Peyer's patch (tissue), 4 donors: Measurements from ENCODE around the gene PDE4B. TPM values are rescaled to one million over a fixed set of nuclear protein-coding genes. Genes with fewer than 3 reads are reported as not detected.

Source experiments
- DNase-seq, 3 donors: peaks; one replicate each; pipeline ENCODE4 v3.0.0-alpha.2; 2017 to 2019
- H3K27ac ChIP-seq, 4 donors: fragments of 200-600 bp; sonication (generic); one replicate each; pipeline ENCODE4 v1.5.1; 2016 to 2019
- H3K27me3 ChIP-seq, 2 donors: fragments of 200-600 bp; sonication (generic); one replicate each; pipeline ENCODE4 v1.5.1; 2019
- H3K36me3 ChIP-seq, 3 donors: fragments of 200-600 bp; sonication (generic); one replicate each; pipeline ENCODE4 v1.5.1; 2016 to 2019
- H3K4me1 ChIP-seq, 4 donors: fragments of 200-600 bp; sonication (generic); one replicate each; pipeline ENCODE4 v1.5.1; 2016 to 2019
- H3K4me3 ChIP-seq, 4 donors: fragments of 200-600 bp; sonication (generic); 1 replicate in 3 of 4; 2 replicates in 1 of 4; pipeline ENCODE4 v1.5.1; 2016 to 2019; ENCODE audit warnings: mild to moderate bottlenecking in 1 of 4
- H3K9me3 ChIP-seq, 4 donors: fragments of 200-600 bp; sonication (generic); one replicate each; pipeline ENCODE4 v1.5.1; 2016 to 2019; ENCODE audit warnings: mild to moderate bottlenecking in 1 of 4
- CTCF ChIP-seq, 6 experiments: fragments of 450-650 bp in 4 of 6; fragments of 200-600 bp in 2 of 6; sonication (generic) in 1 of 6; IDR thresholded peaks; one replicate each; pipeline ENCODE4 v1.5.1; 2017 to 2019; ENCODE audit warnings: antibody characterized with exemption in 6 of 6, mild to moderate bottlenecking in 3 of 6, moderate library complexity in 1 of 6
- POLR2A ChIP-seq, 2 donors: fragments of 450-650 bp; IDR thresholded peaks; one replicate each; pipeline ENCODE4 v1.5.1; 2017; ENCODE audit warnings: antibody characterized with exemption in 2 of 2, mild to moderate bottlenecking in 2 of 2, moderate library complexity in 2 of 2
- total RNA-seq, 4 donors: library from RNA; depleted of rRNA; stranded (reverse); fragments of >200 nt; gene quantifications; one replicate each; pipeline ENCODE4 v1.1.0, GENCODE V29; 2016

PDE4B gene
- total RNA-seq, 4 donors from 2014 or later = 2.1 to 96.6 (median 9.6) TPM

GRCh38 chr1:66207484-66207883 is 414.8 kb downstream of the PDE4B start:
- Histone ChIP-seq H3K27ac (peak overlapping the region in 1 of 4 donors; percentile 18), H3K27me3 (no peaks in the 10 kb centered on the region), H3K9me3 (no peaks in the 10 kb centered on the region), H3K4me1 (no peaks in the 10 kb centered on the region), H3K36me3 (no peaks in the 10 kb centered on the region), H3K4me3 (no peak overlapping the region)
- TF ChIP-seq POLR2A (IDR thresholded peaks at IDR 0.05) (no peak), CTCF (IDR thresholded peaks at IDR 0.05) (no peak)
- no peak for DNase-seq

GRCh38 chr1:66208632-66209031 is 415.9 kb downstream of the PDE4B start:
- TF ChIP-seq CTCF (IDR thresholded peaks at IDR 0.05) (no peak), POLR2A (IDR thresholded peaks at IDR 0.05) (no peak)
- Histone ChIP-seq H3K27ac (no peak overlapping the region), H3K36me3 (no peaks in the 10 kb centered on the region), H3K27me3 (no peaks in the 10 kb centered on the region), H3K4me1 (no peaks in the 10 kb centered on the region), H3K4me3 (no peak overlapping the region), H3K9me3 (no peaks in the 10 kb centered on the region)
- DNase-seq = no peak

GRCh38 chr1:66210635-66211244 is 418.0 kb downstream of the PDE4B start:
- no peaks in the 10 kb centered on the region for H3K9me3 ChIP-seq
- H3K27me3 ChIP-seq = no peaks in the 10 kb centered on the region
- no peaks in the 10 kb centered on the region for H3K36me3 ChIP-seq
- TF ChIP-seq POLR2A (IDR thresholded peaks at IDR 0.05) (no peak), CTCF (IDR thresholded peaks at IDR 0.05) (no peak)
- no peak overlapping the region for H3K27ac ChIP-seq
- H3K4me1 ChIP-seq = no peaks in the 10 kb centered on the region
- H3K4me3 ChIP-seq = no peak overlapping the region
- no peak for DNase-seq

GRCh38 chr1:66211521-66211920 is 418.8 kb downstream of the PDE4B start:
- TF ChIP-seq POLR2A (IDR thresholded peaks at IDR 0.05) = no peak
- TF ChIP-seq CTCF (IDR thresholded peaks at IDR 0.05) = no peak
- DNase-seq = no peak
- Histone ChIP-seq H3K36me3 (no peaks in the 10 kb centered on the region), H3K9me3 (no peaks in the 10 kb centered on the region), H3K27ac (no peak overlapping the region), H3K4me3 (no peak overlapping the region), H3K4me1 (no peaks in the 10 kb centered on the region), H3K27me3 (no peaks in the 10 kb centered on the region)

GRCh38 chr1:66213491-66213890 is 420.8 kb downstream of the PDE4B start:
- Histone ChIP-seq H3K36me3 (no peaks in the 10 kb centered on the region), H3K27ac (no peak overlapping the region), H3K27me3 (no peaks in the 10 kb centered on the region), H3K4me1 (no peaks in the 10 kb centered on the region), H3K9me3 (no peaks in the 10 kb centered on the region), H3K4me3 (no peak overlapping the region)
- TF ChIP-seq CTCF (IDR thresholded peaks at IDR 0.05) = no peak
- TF ChIP-seq POLR2A (IDR thresholded peaks at IDR 0.05) = no peak
- no peak for DNase-seq

- no peaks in the 10 kb centered on the region for H3K4me1 ChIP-seq
- no peak for DNase-seq
- H3K36me3 ChIP-seq = no peaks in the 10 kb centered on the region
- H3K9me3 ChIP-seq = no peaks in the 10 kb centered on the region
- no peaks in the 10 kb centered on the region for H3K27me3 ChIP-seq
- no peak overlapping the region for H3K27ac ChIP-seq
- H3K4me3 ChIP-seq = no peak overlapping the region
- TF ChIP-seq CTCF (IDR thresholded peaks at IDR 0.05) (no peak), POLR2A (IDR thresholded peaks at IDR 0.05) (no peak)
These were observed 422.2 kb downstream of the PDE4B start for GRCh38 chr1:66214901-66215300.
